Suprapubic skin (tissue), 4 donors: ENCODE results near the gene SUPT5H.

Experiments
- CTCF ChIP-seq, 2 donors: fragments of 200-600 bp in 1 of 2; fragments of 450-650 bp in 1 of 2; sonication (generic) in 1 of 2; IDR thresholded peaks; one replicate each; pipeline ENCODE4 v1.5.1; 2016 to 2019; ENCODE audit warnings: antibody characterized with exemption in 2 of 2, mild to moderate bottlenecking in 1 of 2, moderate library complexity in 1 of 2
- EP300 ChIP-seq: sonication (generic); formaldehyde crosslinking; IDR thresholded peaks from one replicate; pipeline ENCODE4 v1.6.1; 2017; ENCODE audit warnings: antibody characterized with exemption
- POLR2A ChIP-seq, 2 donors: fragments of 450-650 bp; IDR thresholded peaks; one replicate each; pipeline ENCODE4 v1.6.1; 2017; ENCODE audit warnings: antibody characterized with exemption in 2 of 2, mild to moderate bottlenecking in 2 of 2, moderate library complexity in 2 of 2
- POLR2AphosphoS5 ChIP-seq, 3 donors: sonication (generic); formaldehyde crosslinking; IDR thresholded peaks; one replicate each; pipeline ENCODE4 v1.6.1; 2017; ENCODE audit warnings: antibody characterized with exemption in 3 of 3

GRCh38 chr19:39517432-39517831 is 72.0 kb downstream of the SUPT5H start:
- TF ChIP-seq CTCF (IDR thresholded peaks at IDR 0.05): no peak
- no peak for TF ChIP-seq POLR2A (IDR thresholded peaks at IDR 0.05)
- no peak for TF ChIP-seq EP300
- TF ChIP-seq POLR2AphosphoS5 (IDR thresholded peaks at IDR 0.05): no peak
